Kidney (tissue), 14 donors: Measurements from ENCODE around the gene PITX2. TPM values are rescaled to one million over a fixed set of nuclear protein-coding genes. Genes with fewer than 3 reads are reported as not detected.

Experiments
- DNase-seq, 5 donors: peaks; one replicate each; pipeline ENCODE4 v3.0.0-alpha.2; 2013 to 2020
- FAIRE-seq: peaks from 2 replicates; lab custom pipeline; 2012; peaks lifted over from hg19 to GRCh38; lab: Jason Lieb, UNC
- H3K27ac ChIP-seq, 2 donors: one replicate each; pipeline ENCODE4 v1.7.0; 2013; ENCODE audit warnings: low read depth in 2 of 2, low read length in 2 of 2, inconsistent platforms in 1 of 2
- H3K27me3 ChIP-seq: one replicate; pipeline ENCODE4 v1.7.1; 2013; ENCODE audit warnings: low read length, inconsistent platforms; ENCODE audit not compliant: control insufficient read depth, insufficient read depth
- H3K36me3 ChIP-seq, 3 donors: one replicate each; pipeline versions ENCODE4 v1.7.0 to v1.7.1; 2013; ENCODE audit warnings: low read length in 3 of 3, control low read depth in 1 of 3, inconsistent platforms in 1 of 3; ENCODE audit not compliant: insufficient read depth in 3 of 3, control insufficient read depth in 2 of 3
- H3K4me1 ChIP-seq, 3 donors: one replicate each; pipeline versions ENCODE4 v1.7.0 to v1.7.1; 2013; ENCODE audit warnings: low read length in 3 of 3, inconsistent platforms in 1 of 3, low read depth in 1 of 3; ENCODE audit not compliant: control insufficient read depth in 2 of 3, insufficient read depth in 2 of 3
- H3K4me3 ChIP-seq, 3 donors: one replicate each; pipeline versions ENCODE4 v1.7.0 to v1.8.1; 2013; ENCODE audit warnings: low read length in 3 of 3, control low read depth in 1 of 3, inconsistent platforms in 1 of 3
- H3K9ac ChIP-seq, 3 donors: one replicate each; pipeline versions ENCODE4 v1.7.0 to v1.7.1; 2013; ENCODE audit warnings: low read length in 3 of 3, control low read depth in 1 of 3, inconsistent platforms in 1 of 3
- H3K9me3 ChIP-seq, 3 donors: one replicate each; pipeline versions ENCODE4 v1.7.0 to v1.7.1; 2013; ENCODE audit warnings: low read length in 3 of 3, control low read depth in 1 of 3, inconsistent platforms in 1 of 3; ENCODE audit not compliant: control insufficient read depth in 2 of 3, insufficient read depth in 1 of 3
- intact Hi-C: fragments of 100-400 bp; cut with DNase I; formaldehyde crosslinking; loops from one replicate; pipeline ENCODE4 v1.11.1; 2022
- polyA plus RNA-seq: library from polyadenylated mRNA; stranded (reverse); fragments of 350-450 nt; fragmentation: Illumina TruSeq; extraction: RNeasy Lipid Tissue Mini Kit (QIAGEN cat#74804); gene quantifications from one replicate; pipeline ENCODE4 v1.2.3, GENCODE V29; 2014; ENCODE audit warnings: low read depth, low replicate concordance; ENCODE audit not compliant: insufficient read depth
- total RNA-seq: library from RNA; stranded (reverse); fragmentation: NEBNext Ultra II Directional; extraction: Animal tissue kit (Norgen Biotek cat#: 25700); gene quantifications from one replicate; pipeline ENCODE4 v1.2.1, GENCODE V29; 2021
- TF ChIP-seq, protein P1 (sequence below): IDR thresholded peaks from 3 replicates; pipeline ENCODE4 v1.5.1; 2012; ENCODE audit warnings: mild to moderate bottlenecking, moderate library complexity, borderline replicate concordance; ENCODE audit not compliant: insufficient read depth; ENCODE audit errors: extremely low read depth
- donor health status: control.
- donor health status: control.
- donor health status: control.
- donor health status: control.
- donor health status: control.
- donor health status: DM: yes; HTN: yes; CAD: no.
- donor health status: Normal renal cell carcinoma (clear cell type).

The PITX2 gene
- total and polyA plus RNA-seq, 2 donors from 2014 or later, result 0.71 to 3.2 TPM

DNA sequence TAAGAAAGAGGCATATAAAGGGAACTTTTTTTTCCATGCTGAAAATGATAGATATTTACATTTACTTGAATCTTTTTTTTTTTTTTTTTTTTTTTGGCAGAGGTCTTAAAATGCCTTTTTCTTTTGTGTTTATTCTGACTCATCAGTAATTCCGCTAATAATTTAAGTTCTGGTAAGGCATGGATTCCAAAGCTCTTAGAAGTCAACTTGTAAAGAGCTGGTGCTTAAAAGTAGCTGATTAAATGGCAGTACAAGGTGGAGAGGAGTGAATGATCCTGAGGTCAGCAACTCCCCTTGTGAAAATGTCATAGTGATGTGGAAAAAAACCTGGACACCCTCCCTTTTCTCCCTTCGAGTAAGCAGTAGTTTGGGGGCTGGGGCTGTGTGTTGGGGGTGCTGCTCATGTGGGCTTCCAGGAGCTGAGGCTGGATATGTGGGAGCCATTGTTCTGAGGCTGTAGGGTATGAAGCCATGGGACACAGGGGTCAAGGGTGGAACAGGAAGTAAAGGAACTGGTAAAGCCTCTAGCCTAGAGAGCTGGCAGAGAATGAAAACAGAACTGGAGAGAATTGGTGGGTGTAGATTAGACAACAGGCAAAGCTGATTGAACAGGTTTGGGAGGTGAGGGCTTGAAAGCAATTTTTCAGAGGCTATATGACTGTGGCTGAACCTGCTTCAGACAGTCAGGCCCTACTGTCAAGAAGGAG is 41.0 kb upstream of the PITX2 start:
- FAIRE-seq, result no peak
- intact Hi-C loops, result no loop called here
- TF ChIP-seq, protein P1, sequence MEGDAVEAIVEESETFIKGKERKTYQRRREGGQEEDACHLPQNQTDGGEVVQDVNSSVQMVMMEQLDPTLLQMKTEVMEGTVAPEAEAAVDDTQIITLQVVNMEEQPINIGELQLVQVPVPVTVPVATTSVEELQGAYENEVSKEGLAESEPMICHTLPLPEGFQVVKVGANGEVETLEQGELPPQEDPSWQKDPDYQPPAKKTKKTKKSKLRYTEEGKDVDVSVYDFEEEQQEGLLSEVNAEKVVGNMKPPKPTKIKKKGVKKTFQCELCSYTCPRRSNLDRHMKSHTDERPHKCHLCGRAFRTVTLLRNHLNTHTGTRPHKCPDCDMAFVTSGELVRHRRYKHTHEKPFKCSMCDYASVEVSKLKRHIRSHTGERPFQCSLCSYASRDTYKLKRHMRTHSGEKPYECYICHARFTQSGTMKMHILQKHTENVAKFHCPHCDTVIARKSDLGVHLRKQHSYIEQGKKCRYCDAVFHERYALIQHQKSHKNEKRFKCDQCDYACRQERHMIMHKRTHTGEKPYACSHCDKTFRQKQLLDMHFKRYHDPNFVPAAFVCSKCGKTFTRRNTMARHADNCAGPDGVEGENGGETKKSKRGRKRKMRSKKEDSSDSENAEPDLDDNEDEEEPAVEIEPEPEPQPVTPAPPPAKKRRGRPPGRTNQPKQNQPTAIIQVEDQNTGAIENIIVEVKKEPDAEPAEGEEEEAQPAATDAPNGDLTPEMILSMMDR, result no peak

DNA sequence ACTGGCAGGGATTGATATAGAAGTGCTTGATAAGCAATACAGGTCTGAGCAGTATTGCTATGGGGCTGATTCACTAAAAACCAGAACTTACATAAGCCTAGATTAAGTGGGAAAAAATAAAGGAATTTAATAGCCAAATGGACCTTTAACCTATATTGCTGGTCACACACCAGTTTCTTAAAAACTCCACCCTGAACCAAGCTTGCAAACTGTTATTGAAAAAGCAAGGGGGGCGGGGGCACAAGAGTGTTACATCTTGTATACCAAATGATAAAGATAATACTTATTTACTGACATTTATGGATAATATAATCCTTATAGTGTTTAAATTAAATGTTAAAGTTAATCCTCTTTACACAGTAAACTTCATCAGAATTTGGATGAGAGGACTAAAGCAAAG is 40.3 kb upstream of the PITX2 start:
- no peak overlapping the region for H3K27ac ChIP-seq
- intact Hi-C loops, result no loop called here
- FAIRE-seq (no peak), DNase-seq (no peak)
- no peaks in the 10 kb centered on the region for H3K9me3 ChIP-seq
- H3K9ac ChIP-seq, result no peak overlapping the region
- no peaks in the 10 kb centered on the region for H3K4me1 ChIP-seq
- H3K4me3 ChIP-seq, result no peak overlapping the region
- no peaks in the 10 kb centered on the region for H3K27me3 ChIP-seq
- no peaks in the 10 kb centered on the region for H3K36me3 ChIP-seq
- TF ChIP-seq, protein P1, result no peak

More for the DNA sequence above, 41.0 kb upstream of the PITX2 start:
- Histone ChIP-seq H3K9me3 (no peaks in the 10 kb centered on the region), H3K36me3 (no peaks in the 10 kb centered on the region), H3K27me3 (no peaks in the 10 kb centered on the region), H3K4me1 (no peaks in the 10 kb centered on the region), H3K4me3 (no peak overlapping the region), H3K9ac (no peak overlapping the region), H3K27ac (no peak overlapping the region)
- no peak for DNase-seq

DNA sequence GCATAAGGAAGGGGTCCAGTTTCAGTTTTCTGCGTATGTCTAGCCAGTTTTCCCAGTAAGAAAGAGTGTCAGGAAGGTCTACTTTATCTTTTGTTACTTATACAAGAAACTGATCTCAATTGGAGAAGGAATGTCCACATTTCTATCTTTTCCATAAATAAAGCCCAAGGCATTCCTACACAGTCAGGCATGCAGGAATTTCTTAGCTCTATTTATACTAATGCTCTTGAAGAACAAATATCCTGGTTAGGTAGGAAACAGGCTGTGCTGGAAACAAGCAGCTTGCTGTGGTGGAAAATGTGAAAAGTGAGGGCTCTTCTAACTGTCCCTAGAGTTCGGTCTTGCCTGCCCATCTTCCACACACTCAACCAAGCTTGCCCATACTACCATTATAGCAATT is 37.9 kb upstream of the PITX2 start:
- no peak for FAIRE-seq

More for the DNA sequence above, 37.9 kb upstream of the PITX2 start:
- Histone ChIP-seq H3K27ac (no peak overlapping the region), H3K9me3 (no peaks in the 10 kb centered on the region), H3K9ac (no peak overlapping the region), H3K4me3 (no peak overlapping the region), H3K36me3 (no peaks in the 10 kb centered on the region), H3K27me3 (no peaks in the 10 kb centered on the region), H3K4me1 (no peaks in the 10 kb centered on the region)
- intact Hi-C loops, result no loop called here
- DNase-seq, result no peak
- TF ChIP-seq, protein P1, result no peak
